ENCODE measurements around the gene TACSTD2.

DNA sequence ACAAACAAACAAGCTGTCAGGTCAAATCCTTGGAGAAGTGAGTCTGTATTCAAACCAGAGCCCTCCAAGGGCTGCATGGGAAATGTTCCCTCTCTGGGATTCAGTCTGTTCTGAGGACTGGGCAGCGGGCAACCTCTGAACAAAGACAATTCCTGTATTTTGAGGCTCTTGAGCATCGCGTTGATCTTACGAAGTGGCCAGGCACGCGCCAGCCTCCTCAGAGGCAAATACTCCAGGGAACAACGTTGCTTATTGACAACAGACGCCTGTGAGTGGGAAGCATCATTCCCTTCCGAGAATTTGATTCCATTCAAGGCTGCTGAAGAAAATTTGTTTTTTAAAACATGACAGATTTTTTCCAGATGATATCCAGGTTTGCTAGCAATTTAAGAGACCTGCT lies 20.0 kb upstream of the TACSTD2 start:
- TF ChIP-seq, protein P1, sequence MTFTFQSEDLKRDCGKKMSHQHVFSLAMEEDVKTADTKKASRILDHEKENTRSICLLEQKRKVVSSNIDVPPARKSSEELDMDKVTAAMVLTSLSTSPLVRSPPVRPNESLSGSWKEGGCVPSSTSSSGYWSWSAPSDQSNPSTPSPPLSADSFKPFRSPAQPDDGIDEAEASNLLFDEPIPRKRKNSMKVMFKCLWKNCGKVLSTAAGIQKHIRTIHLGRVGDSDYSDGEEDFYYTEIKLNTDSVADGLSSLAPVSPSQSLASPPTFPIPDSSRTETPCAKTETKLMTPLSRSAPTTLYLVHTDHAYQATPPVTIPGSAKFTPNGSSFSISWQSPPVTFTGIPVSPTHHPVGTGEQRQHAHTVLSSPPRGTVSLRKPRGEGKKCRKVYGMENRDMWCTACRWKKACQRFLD (tag by site-specific recombination; IDR thresholded peaks at IDR 0.05), result no peak
- TF ChIP-seq, protein P2, sequence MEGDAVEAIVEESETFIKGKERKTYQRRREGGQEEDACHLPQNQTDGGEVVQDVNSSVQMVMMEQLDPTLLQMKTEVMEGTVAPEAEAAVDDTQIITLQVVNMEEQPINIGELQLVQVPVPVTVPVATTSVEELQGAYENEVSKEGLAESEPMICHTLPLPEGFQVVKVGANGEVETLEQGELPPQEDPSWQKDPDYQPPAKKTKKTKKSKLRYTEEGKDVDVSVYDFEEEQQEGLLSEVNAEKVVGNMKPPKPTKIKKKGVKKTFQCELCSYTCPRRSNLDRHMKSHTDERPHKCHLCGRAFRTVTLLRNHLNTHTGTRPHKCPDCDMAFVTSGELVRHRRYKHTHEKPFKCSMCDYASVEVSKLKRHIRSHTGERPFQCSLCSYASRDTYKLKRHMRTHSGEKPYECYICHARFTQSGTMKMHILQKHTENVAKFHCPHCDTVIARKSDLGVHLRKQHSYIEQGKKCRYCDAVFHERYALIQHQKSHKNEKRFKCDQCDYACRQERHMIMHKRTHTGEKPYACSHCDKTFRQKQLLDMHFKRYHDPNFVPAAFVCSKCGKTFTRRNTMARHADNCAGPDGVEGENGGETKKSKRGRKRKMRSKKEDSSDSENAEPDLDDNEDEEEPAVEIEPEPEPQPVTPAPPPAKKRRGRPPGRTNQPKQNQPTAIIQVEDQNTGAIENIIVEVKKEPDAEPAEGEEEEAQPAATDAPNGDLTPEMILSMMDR (tag by site-specific recombination; IDR thresholded peaks at IDR 0.05), result no peak
- TF ChIP-seq YY1 (tag by site-specific recombination; IDR thresholded peaks at IDR 0.05), result no peak
- no peak for TF ChIP-seq ZNF10 (tag by site-specific recombination; IDR thresholded peaks at IDR 0.05)
- TF ChIP-seq TCF7L2 (IDR thresholded peaks at IDR 0.05; ENCODE audit: borderline replicate concordance, low read depth, low read length), result no peak
- TF ChIP-seq, protein P3, sequence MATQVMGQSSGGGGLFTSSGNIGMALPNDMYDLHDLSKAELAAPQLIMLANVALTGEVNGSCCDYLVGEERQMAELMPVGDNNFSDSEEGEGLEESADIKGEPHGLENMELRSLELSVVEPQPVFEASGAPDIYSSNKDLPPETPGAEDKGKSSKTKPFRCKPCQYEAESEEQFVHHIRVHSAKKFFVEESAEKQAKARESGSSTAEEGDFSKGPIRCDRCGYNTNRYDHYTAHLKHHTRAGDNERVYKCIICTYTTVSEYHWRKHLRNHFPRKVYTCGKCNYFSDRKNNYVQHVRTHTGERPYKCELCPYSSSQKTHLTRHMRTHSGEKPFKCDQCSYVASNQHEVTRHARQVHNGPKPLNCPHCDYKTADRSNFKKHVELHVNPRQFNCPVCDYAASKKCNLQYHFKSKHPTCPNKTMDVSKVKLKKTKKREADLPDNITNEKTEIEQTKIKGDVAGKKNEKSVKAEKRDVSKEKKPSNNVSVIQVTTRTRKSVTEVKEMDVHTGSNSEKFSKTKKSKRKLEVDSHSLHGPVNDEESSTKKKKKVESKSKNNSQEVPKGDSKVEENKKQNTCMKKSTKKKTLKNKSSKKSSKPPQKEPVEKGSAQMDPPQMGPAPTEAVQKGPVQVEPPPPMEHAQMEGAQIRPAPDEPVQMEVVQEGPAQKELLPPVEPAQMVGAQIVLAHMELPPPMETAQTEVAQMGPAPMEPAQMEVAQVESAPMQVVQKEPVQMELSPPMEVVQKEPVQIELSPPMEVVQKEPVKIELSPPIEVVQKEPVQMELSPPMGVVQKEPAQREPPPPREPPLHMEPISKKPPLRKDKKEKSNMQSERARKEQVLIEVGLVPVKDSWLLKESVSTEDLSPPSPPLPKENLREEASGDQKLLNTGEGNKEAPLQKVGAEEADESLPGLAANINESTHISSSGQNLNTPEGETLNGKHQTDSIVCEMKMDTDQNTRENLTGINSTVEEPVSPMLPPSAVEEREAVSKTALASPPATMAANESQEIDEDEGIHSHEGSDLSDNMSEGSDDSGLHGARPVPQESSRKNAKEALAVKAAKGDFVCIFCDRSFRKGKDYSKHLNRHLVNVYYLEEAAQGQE (tag by site-specific recombination; IDR thresholded peaks at IDR 0.05), result no peak
- no peak for TF ChIP-seq ZNF433 (tag by site-specific recombination; IDR thresholded peaks at IDR 0.05; ENCODE audit: low read depth)
- TF ChIP-seq ZNF514 (tag by site-specific recombination; IDR thresholded peaks at IDR 0.05), result no peak
